Measurements from ENCODE around the gene SRSF6. TPM values are rescaled to one million over a fixed set of nuclear protein-coding genes. Genes with fewer than 3 reads are reported as not detected.

The SRSF6 gene
- total RNA-seq, 6 experiments from 2014 or later = 141 to 157 (median 148) TPM

DNA sequence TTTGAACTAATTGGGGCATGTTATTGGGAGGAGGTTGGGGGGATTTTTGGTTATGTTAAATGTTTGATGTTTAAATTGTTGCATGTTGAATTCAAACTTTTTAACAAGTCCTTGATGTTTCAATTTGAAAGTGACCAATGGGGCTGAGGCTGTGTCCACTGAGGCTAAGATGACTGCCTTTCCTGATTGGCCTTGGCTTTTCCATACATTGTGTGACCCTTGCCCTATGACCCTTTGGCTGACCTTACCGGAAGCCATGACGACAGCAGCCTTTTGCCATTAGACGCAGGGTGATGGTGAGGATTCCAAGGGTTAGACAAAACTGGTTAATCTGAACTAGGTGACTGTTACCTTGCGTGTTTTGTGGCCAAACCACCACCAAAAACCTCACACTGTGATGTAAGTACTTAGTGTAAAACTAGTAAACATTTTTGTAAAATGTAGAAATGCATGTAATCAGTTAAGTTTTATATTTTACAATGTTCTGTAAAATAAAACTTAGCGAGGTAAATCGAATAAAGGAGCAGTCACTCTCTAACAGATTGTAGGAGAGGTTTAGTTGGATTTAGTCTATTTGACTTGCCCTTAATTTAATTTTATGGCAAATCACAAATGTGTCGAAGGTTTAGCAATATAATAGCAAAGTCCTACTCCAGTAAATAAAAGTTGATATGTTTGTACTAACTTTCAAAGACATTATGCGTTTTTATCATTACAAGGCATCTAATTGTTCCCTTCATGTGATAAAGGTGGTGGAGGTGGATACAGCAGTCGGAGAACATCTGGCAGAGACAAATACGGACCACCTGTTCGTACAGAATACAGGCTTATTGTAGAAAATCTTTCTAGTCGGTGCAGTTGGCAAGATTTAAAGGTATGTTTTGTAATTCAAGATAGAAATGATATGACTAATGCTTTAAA, 1.6 kb downstream of the SRSF6 start:
- DNase-seq = no peak
- Mint-ChIP-seq H3K36me3 (ENCODE audit: low read depth) (peaks cover 49% of the 10 kb centered on the region), H3K4me1 (ENCODE audit: low read depth) (peaks cover 54% of the 10 kb centered on the region), H3K27ac (peak overlapping the region; percentile 63), H3K9me3 (no peaks in the 10 kb centered on the region), H3K27me3 (ENCODE audit: insufficient read depth) (peaks cover 4% of the 10 kb centered on the region), H3K4me3 (peak overlapping the region; percentile 97)
- TF ChIP-seq, protein P1, sequence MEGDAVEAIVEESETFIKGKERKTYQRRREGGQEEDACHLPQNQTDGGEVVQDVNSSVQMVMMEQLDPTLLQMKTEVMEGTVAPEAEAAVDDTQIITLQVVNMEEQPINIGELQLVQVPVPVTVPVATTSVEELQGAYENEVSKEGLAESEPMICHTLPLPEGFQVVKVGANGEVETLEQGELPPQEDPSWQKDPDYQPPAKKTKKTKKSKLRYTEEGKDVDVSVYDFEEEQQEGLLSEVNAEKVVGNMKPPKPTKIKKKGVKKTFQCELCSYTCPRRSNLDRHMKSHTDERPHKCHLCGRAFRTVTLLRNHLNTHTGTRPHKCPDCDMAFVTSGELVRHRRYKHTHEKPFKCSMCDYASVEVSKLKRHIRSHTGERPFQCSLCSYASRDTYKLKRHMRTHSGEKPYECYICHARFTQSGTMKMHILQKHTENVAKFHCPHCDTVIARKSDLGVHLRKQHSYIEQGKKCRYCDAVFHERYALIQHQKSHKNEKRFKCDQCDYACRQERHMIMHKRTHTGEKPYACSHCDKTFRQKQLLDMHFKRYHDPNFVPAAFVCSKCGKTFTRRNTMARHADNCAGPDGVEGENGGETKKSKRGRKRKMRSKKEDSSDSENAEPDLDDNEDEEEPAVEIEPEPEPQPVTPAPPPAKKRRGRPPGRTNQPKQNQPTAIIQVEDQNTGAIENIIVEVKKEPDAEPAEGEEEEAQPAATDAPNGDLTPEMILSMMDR (IDR thresholded peaks at IDR 0.05) = no peak

DNA sequence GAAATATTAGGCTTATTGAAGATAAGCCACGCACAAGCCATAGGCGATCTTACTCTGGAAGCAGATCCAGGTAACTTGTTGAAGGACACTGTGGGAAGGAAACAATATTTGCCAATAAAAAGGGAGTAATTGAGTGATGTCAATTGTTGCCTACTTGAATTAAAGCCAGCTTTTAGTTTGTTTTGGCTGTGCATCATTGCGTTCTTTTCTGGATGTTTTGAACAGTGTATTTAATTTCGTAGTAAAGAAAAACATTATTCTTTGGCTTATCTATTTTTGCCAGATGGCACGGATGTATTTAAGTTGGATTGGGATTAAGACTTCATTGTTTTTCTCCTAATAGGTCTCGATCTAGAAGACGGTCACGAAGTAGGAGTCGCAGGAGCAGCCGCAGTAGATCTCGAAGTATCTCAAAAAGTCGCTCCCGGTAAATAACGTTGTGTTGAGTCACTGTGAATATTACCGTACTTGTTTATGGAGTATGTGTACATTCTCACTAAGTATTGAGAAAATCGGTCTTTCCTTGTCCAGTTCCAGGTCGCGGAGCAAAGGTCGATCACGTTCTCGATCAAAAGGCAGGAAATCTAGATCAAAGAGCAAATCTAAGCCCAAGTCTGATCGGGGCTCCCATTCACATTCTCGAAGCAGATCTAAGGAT, 2.6 kb downstream of the SRSF6 start:
- H3K9me3 Mint-ChIP-seq = no peaks in the 10 kb centered on the region
- H3K4me1 Mint-ChIP-seq (ENCODE audit: low read depth) = peaks cover 63% of the 10 kb centered on the region
- H3K27me3 Mint-ChIP-seq (ENCODE audit: insufficient read depth) = peaks cover 2% of the 10 kb centered on the region; the same call in 1 of the 2 replicates
- H3K36me3 Mint-ChIP-seq (ENCODE audit: low read depth) = peaks cover 58% of the 10 kb centered on the region
- H3K27ac Mint-ChIP-seq = peak overlapping the region; percentile 38; the same call in 1 of the 2 replicates
- no peak for DNase-seq
- TF ChIP-seq, protein P1 (IDR thresholded peaks at IDR 0.05) = no peak
- H3K4me3 Mint-ChIP-seq = peak overlapping the region; percentile 97; the same call in 1 of the 2 replicates

DNA sequence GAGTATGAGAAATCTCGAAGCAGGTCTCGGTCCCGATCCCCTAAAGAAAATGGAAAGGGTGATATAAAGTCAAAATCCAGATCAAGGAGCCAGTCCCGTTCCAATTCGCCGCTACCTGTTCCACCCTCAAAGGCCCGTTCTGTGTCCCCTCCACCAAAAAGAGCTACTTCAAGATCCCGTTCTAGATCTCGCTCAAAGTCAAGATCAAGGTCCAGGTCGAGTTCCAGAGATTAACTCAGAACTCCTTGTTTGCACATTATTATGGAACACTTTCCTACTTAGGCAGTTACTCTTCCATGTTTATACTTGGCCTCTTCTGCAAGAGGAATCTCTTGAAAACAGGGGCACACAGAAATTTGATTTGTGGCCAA, 3.1 kb downstream of the SRSF6 start:
- DNase-seq = no peak
- peak overlapping the region; percentile 54; the same call in 1 of the 2 replicates for H3K4me3 Mint-ChIP-seq
- H3K9me3 Mint-ChIP-seq = no peaks in the 10 kb centered on the region
- TF ChIP-seq, protein P1 (IDR thresholded peaks at IDR 0.05) = no peak
- peak overlapping the region; percentile 38 for H3K27ac Mint-ChIP-seq
- peaks cover 62% of the 10 kb centered on the region for H3K36me3 Mint-ChIP-seq (ENCODE audit: low read depth)
- peaks cover 4% of the 10 kb centered on the region; the same call in 1 of the 2 replicates for H3K27me3 Mint-ChIP-seq (ENCODE audit: insufficient read depth)
- H3K4me1 Mint-ChIP-seq (ENCODE audit: low read depth) = peaks cover 68% of the 10 kb centered on the region

DNA sequence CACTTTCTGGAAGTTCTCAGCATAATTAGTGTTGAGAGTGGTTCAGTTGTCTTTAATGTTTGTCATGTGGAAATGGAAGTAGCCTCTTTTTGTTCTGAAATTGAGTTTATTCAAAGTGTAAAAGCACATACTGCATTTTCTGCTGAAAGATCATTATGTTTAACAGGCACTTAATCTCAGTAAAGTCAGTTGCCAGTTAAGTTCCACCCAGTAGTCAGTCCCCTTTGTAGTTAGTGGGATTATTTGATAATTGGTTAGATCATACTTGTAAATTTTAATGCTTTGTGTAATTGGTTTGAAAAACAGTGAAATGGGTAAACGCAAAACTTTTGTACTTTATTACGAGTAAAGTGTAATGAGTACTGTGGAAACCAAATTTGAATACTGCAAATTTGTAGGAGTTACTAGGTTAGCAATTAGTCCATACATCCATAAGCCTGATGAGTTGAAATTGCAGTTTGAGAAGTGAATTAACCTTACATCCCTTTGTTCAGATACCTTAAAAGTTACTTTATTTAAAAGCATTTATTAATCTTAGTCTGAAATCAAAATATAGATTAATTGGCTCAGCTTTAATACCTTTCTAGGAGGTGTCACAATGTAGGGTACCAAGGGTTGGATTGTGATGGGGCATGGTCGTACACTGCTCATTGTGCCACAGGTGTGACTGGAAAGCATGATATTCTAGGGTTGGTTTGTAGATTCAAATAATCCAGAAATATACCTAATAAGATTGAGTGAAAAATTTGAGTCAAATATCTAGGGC, 4.4 kb downstream of the SRSF6 start:
- TF ChIP-seq, protein P1 (IDR thresholded peaks at IDR 0.05) = no peak
- Mint-ChIP-seq H3K4me3 (peak overlapping the region; percentile 39), H3K4me1 (ENCODE audit: low read depth) (peaks cover 73% of the 10 kb centered on the region), H3K36me3 (ENCODE audit: low read depth) (peaks cover 72% of the 10 kb centered on the region), H3K9me3 (no peaks in the 10 kb centered on the region), H3K27me3 (ENCODE audit: insufficient read depth) (peaks cover 4% of the 10 kb centered on the region; the same call in 1 of the 2 replicates), H3K27ac (peak overlapping the region; percentile 26; the same call in 1 of the 2 replicates)
- DNase-seq = no peak

All from HFFc6 (cell line).